G401.6 (cell line): ENCODE measurements around the gene SERPINH1.

Source experiments
- FAIRE-seq: peaks from 2 replicates; lab custom pipeline; 2012; peaks lifted over from hg19 to GRCh38; lab: Jason Lieb, UNC

SERPINH1 gene

GRCh38 chr11:75562048-75562835, at the start of gene SERPINH1:
TSS of gene SERPINH1 (plus strand) at chr11:75562253. CDS start at chr11:75566350, 4,097 bp downstream.
- FAIRE-seq, result no peak

GRCh38 chr11:75513250-75513649, 48.8 kb upstream of the SERPINH1 start:
- FAIRE-seq, result no peak

GRCh38 chr11:75514596-75514995, 47.5 kb upstream of the SERPINH1 start:
- FAIRE-seq, result no peak

GRCh38 chr11:75516140-75516539, 45.9 kb upstream of the SERPINH1 start:
- no peak for FAIRE-seq

- FAIRE-seq, result no peak
Measured at GRCh38 chr11:75516886-75517285, 45.2 kb upstream of the SERPINH1 start.

GRCh38 chr11:75518204-75518549, 43.9 kb upstream of the SERPINH1 start:
- no peak for FAIRE-seq

- FAIRE-seq, result no peak
Measured at GRCh38 chr11:75518771-75519653, 43.0 kb upstream of the SERPINH1 start.

GRCh38 chr11:75520688-75521087, 41.4 kb upstream of the SERPINH1 start:
- FAIRE-seq, result no peak

GRCh38 chr11:75522286-75523044, 39.6 kb upstream of the SERPINH1 start:
- FAIRE-seq, result no peak

GRCh38 chr11:75523189-75523588, 38.9 kb upstream of the SERPINH1 start:
- no peak for FAIRE-seq

GRCh38 chr11:75523811-75524664, 38.0 kb upstream of the SERPINH1 start:
- no peak for FAIRE-seq

GRCh38 chr11:75524665-75525432, 37.2 kb upstream of the SERPINH1 start:
- no peak for FAIRE-seq

- FAIRE-seq, result no peak
Measured at GRCh38 chr11:75525433-75526191, 36.4 kb upstream of the SERPINH1 start, which contains the start of gene GDPD5. TSS of gene GDPD5 (minus strand) at chr11:75525941. CDS start at chr11:75477735, 48,206 bp downstream.

- FAIRE-seq, result no peak
Measured at GRCh38 chr11:75526192-75526541, 35.9 kb upstream of the SERPINH1 start.

GRCh38 chr11:75527130-75527529, 34.9 kb upstream of the SERPINH1 start:
- no peak for FAIRE-seq

GRCh38 chr11:75527938-75528735, 33.9 kb upstream of the SERPINH1 start:
- FAIRE-seq, result no peak

GRCh38 chr11:75530577-75530976, 31.5 kb upstream of the SERPINH1 start:
- FAIRE-seq, result no peak

- FAIRE-seq, result no peak
Measured at GRCh38 chr11:75531325-75531724, 30.7 kb upstream of the SERPINH1 start.
